HUES48 (cell line): Measurements from ENCODE around the gene GOLGA3.

Source experiments
- H3K27ac ChIP-seq: one replicate; pipeline ENCODE4 v1.7.0; 2013; ENCODE audit warnings: low read depth, low read length, inconsistent platforms
- H3K27me3 ChIP-seq: 2 replicates; pipeline ENCODE4 v1.6.1; 2013; ENCODE audit warnings: mild to moderate bottlenecking, low read length; ENCODE audit not compliant: control insufficient read depth, insufficient read depth
- H3K36me3 ChIP-seq: 2 replicates; pipeline ENCODE4 v1.6.1; 2013; ENCODE audit warnings: low read length; ENCODE audit not compliant: control insufficient read depth, insufficient read depth
- H3K4me1 ChIP-seq: 2 replicates; pipeline ENCODE4 v1.6.1; 2013; ENCODE audit warnings: mild to moderate bottlenecking, low read length; ENCODE audit not compliant: control insufficient read depth, insufficient read depth
- H3K4me3 ChIP-seq: 2 replicates; pipeline ENCODE4 v1.5.1; 2013; ENCODE audit warnings: mild to moderate bottlenecking, low read depth, low read length
- H3K9ac ChIP-seq: 2 replicates; pipeline ENCODE4 v1.6.1; 2013; ENCODE audit warnings: mild to moderate bottlenecking, low read depth, low read length, moderate library complexity
- H3K9me3 ChIP-seq: 2 replicates; pipeline ENCODE4 v1.6.1; 2013; ENCODE audit warnings: low read length; ENCODE audit not compliant: control insufficient read depth, insufficient read depth

GOLGA3 gene

DNA sequence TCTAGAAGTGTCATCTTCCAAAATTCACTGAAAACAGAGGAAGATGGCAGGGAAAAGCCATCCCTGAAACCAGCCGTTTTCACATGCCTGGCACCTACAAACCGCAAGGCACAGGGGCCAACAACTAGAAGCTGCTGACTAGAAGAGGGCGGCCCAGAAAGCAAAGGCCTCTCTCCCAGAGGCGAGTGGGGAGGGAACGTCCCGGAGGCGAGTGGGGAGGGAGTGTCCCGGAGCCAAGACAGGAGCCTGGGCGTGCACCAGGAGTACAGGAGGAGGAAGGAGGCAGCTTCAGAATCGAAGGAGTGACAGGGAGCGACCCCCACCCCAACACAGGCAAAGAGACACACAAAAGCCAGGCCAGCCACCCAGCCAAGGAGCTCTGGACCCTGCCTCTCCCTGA, 88.0 kb downstream of the GOLGA3 start:
- no peak overlapping the region for H3K4me3 ChIP-seq
- H3K9ac ChIP-seq: no peak overlapping the region
- H3K27ac ChIP-seq: no peak overlapping the region
- no peaks in the 10 kb centered on the region for H3K27me3 ChIP-seq
- H3K4me1 ChIP-seq: no peaks in the 10 kb centered on the region
- peaks cover 96% of the 10 kb centered on the region for H3K36me3 ChIP-seq
- no peaks in the 10 kb centered on the region for H3K9me3 ChIP-seq

DNA sequence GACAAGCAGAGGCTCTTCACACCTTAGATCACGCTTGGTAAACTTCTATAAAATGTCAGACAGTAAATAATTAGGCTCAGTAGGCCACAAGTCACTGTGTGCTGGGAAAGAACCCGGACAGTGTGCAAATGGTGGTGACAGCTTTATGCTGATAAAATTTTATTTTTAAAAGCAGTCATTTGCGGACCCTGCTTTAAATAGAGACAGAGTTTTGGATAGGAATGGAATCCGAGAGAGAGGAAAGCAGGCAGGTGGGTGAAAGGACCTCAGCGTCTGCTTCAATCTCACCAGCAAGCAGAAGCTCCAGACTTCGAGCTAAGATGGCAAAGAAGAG, 88.4 kb downstream of the GOLGA3 start:
- Histone ChIP-seq H3K36me3 (peaks cover 96% of the 10 kb centered on the region), H3K9ac (no peak overlapping the region), H3K27me3 (no peaks in the 10 kb centered on the region), H3K4me3 (no peak overlapping the region), H3K9me3 (no peaks in the 10 kb centered on the region), H3K27ac (no peak overlapping the region), H3K4me1 (no peaks in the 10 kb centered on the region)

DNA sequence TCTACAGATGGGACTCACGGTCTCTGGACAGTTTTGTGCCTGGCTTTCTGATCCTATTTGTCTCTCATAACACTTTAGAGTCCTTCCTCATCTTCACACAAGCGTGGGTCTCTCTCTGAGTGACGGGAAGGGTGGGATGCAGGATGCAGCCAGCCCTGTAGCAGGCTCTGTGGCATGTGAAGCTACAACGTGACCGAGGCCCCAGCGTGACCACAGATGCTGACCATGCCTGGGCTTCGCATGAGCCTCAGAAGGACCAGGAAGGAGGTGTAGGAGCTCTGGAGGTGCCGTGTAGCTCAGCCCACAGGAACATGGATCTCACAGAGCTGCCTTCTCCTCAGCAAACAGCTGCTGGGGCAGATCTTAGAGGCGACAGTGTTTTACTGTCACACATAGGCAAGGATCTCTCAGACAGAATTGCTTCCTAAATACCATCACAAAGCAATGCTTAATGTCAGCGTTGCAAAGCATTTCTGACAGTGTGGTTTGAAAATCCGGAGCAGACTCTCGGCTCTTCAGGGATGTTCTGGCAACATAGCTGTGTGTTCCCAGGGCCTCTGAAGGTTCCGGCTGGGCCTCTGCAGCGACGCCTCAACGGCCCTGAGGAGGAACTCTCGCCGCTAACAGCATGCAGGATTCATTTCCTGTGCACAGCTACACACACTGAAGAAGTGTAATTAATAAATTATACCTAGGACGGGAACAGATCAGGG, 88.9 kb downstream of the GOLGA3 start:
- no peaks in the 10 kb centered on the region for H3K27me3 ChIP-seq
- no peaks in the 10 kb centered on the region for H3K4me1 ChIP-seq
- no peak overlapping the region for H3K4me3 ChIP-seq
- no peak overlapping the region for H3K27ac ChIP-seq
- no peak overlapping the region for H3K9ac ChIP-seq
- peaks cover 96% of the 10 kb centered on the region for H3K36me3 ChIP-seq
- no peaks in the 10 kb centered on the region for H3K9me3 ChIP-seq

DNA sequence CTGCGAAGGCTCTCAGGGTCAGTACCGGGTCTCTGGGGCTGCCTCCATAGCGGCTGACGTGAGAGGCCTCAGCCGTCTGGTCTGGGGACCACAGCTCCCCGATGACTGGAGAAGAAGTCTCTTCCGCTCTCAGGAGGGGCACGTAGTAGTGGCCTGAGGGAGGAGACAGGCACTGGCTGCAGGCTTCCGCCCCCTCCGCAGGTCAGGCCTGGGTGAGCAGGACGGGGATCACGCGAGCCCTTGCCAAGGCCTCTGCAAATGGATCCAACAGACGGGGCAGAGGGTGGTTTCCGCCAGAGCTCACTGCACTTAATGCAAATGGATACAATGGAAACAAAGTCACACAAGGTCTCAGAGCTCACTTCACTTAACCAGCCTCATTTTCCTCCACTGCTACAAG, 91.8 kb downstream of the GOLGA3 start:
- peaks cover 98% of the 10 kb centered on the region for H3K36me3 ChIP-seq
- no peak overlapping the region for H3K9ac ChIP-seq
- no peak overlapping the region for H3K27ac ChIP-seq
- no peaks in the 10 kb centered on the region for H3K27me3 ChIP-seq
- H3K9me3 ChIP-seq: no peaks in the 10 kb centered on the region
- H3K4me3 ChIP-seq: no peak overlapping the region
- H3K4me1 ChIP-seq: no peaks in the 10 kb centered on the region

DNA sequence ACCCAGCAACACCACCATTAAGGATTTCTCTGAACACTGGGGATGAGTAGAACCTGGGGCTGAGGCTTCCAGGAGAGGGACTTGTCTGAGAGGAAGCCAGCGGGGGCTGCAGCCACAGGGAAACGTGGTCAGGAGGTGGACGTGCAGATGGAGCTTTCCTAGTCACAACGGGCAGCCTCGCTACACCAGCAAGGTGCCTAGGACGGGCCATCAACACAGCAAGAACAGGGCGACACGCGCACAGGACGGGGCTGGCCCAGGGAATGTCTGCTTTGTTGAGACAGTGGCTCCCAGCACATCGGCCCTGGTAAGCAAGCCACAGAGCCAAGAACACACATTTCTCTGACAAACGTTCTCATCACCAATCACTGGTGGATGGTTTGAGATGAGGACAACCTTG, 92.3 kb downstream of the GOLGA3 start:
- Histone ChIP-seq H3K4me1 (no peaks in the 10 kb centered on the region), H3K4me3 (no peak overlapping the region), H3K9me3 (no peaks in the 10 kb centered on the region), H3K27ac (no peak overlapping the region), H3K27me3 (no peaks in the 10 kb centered on the region), H3K36me3 (peaks cover 98% of the 10 kb centered on the region), H3K9ac (no peak overlapping the region)

DNA sequence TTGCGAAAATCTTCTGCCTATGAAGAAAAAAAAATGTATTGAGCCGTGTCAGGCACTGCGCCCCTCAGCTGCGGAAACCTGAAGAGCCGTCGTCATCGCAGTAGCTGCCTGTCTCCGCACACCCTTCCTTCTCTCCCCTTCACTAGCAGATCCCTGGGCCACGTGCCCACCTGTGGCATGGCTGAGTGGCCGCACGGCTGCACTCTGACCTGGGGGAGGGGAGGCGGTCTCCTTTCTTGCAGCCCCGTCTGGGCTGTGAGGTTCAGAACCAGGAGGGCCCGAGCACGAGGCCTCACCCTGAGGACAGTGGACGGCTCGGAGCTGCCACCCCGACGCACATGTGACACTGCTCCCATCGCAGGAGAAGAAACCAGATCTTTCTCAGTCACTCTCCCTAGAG, 93.2 kb downstream of the GOLGA3 start:
- no peaks in the 10 kb centered on the region for H3K4me1 ChIP-seq
- H3K27ac ChIP-seq: no peak overlapping the region
- H3K4me3 ChIP-seq: no peak overlapping the region
- no peaks in the 10 kb centered on the region for H3K27me3 ChIP-seq
- H3K36me3 ChIP-seq: peaks cover 98% of the 10 kb centered on the region
- H3K9ac ChIP-seq: no peak overlapping the region
- H3K9me3 ChIP-seq: no peaks in the 10 kb centered on the region

DNA sequence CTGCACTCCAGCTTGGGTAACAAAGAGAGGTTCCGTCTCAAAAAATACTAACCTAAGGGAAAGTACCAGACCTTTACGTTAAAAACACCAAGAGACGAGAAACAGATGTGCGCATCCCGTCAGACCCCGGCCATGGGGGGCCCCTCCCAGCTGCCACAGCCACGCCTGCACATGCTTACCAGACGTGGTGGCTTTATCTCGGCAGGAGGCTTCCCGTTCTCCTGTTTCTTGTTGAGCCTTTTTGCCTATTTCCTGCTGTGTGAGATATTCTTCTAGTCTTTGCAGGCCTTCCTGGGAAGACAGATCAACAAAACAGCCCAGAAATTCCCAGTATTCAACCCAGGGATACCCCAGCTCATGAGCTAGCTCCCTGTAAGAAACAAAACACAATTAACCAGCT, 94.5 kb downstream of the GOLGA3 start:
- Histone ChIP-seq H3K36me3 (peaks cover 95% of the 10 kb centered on the region), H3K27ac (no peak overlapping the region), H3K9me3 (peaks cover 5% of the 10 kb centered on the region; the same call in 1 of the 2 replicates), H3K4me1 (no peaks in the 10 kb centered on the region), H3K27me3 (no peaks in the 10 kb centered on the region), H3K4me3 (no peak overlapping the region), H3K9ac (no peak overlapping the region)

DNA sequence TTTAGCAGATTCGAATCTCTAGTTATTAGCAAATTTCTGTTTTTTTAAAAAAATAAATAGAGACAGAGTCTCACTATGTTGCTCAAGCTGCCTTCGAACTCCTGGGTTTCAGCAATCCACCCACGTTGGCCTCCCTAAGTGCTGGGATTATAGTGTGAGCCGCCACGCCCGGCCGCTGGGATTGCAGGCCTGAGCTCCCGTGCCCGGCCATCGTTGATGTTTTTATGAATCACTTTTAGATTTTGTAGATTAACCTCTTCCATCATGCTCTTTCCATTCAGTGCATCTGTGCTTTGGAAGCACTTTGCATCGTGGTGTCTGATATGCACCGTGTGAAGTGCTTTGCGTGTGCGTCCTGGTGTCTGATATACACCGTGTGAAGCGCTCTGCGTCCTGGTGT, 97.1 kb downstream of the GOLGA3 start:
- H3K36me3 ChIP-seq: peaks cover 97% of the 10 kb centered on the region

DNA sequence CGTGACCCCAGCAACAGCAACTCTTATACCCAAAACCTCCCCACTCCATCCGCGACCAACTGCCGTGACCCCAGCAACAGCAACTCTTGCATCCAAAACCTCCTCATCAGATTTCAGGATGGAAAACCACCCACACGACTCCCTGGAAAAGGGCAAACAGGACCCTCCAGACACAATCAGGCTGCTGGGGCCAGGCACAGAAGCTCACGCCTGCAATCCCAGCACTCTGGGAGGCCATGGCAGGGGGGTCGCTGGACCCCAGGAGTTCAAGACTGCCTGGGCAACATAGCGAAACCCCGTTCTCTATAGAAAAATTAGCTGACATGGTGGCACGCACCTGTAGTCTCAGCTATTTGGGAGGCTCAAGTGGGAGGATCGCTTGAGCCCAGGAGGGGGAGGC, 98.3 kb downstream of the GOLGA3 start:
- no peaks in the 10 kb centered on the region for H3K4me1 ChIP-seq
- H3K27ac ChIP-seq: no peak overlapping the region
- no peak overlapping the region for H3K4me3 ChIP-seq
- H3K9me3 ChIP-seq: peaks cover 5% of the 10 kb centered on the region; the same call in 1 of the 2 replicates
- peaks cover 97% of the 10 kb centered on the region for H3K36me3 ChIP-seq
- H3K9ac ChIP-seq: no peak overlapping the region
- H3K27me3 ChIP-seq: no peaks in the 10 kb centered on the region

More for the DNA sequence above, 97.1 kb downstream of the GOLGA3 start:
- H3K27ac ChIP-seq: no peak overlapping the region
- no peak overlapping the region for H3K4me3 ChIP-seq
- peaks cover 5% of the 10 kb centered on the region; the same call in 1 of the 2 replicates for H3K9me3 ChIP-seq
- no peaks in the 10 kb centered on the region for H3K27me3 ChIP-seq
- H3K4me1 ChIP-seq: no peaks in the 10 kb centered on the region
- no peak overlapping the region for H3K9ac ChIP-seq

DNA sequence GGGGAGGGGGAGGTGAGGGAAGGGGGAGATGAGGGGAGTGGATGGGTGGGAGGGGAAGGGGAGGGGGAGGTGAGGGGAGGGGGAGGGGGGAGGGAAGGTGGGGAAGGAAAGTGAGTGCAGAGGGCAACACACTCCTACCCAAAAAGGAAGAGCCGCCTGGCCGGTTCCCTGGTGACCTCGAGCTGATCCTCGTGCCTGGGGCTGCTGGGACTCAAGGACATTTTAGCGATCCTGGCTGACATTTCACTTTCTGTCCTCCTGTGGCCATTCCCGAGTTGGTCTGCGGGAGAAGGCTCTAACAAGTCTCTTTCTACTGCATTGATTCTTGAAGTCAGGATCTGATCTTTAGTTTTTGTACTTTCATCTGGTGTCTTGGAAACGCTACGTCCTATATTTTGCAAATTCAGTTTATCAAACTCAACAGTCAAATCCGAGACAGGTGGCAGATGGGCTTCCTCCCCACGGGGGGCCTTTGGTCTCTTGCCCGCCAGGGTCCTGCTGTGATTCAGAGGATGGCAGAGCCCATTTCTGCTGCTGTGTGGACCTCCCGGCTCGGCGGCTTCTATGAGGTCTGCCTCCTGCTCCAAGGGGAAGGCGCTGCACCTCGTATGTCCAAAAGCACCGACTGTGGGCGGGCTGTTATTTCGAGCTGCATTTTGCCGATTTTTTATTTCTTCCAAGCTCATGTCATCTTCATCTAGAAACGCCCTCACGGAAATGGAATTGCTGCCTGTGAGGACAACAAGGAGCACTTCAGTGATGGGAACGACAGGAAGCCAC, 98.9 kb downstream of the GOLGA3 start:
- H3K4me3 ChIP-seq: no peak overlapping the region
- no peak overlapping the region for H3K27ac ChIP-seq
- H3K27me3 ChIP-seq: no peaks in the 10 kb centered on the region
- no peak overlapping the region for H3K9ac ChIP-seq
- no peaks in the 10 kb centered on the region for H3K4me1 ChIP-seq
- peaks cover 97% of the 10 kb centered on the region for H3K36me3 ChIP-seq
- peaks cover 5% of the 10 kb centered on the region; the same call in 1 of the 2 replicates for H3K9me3 ChIP-seq

DNA sequence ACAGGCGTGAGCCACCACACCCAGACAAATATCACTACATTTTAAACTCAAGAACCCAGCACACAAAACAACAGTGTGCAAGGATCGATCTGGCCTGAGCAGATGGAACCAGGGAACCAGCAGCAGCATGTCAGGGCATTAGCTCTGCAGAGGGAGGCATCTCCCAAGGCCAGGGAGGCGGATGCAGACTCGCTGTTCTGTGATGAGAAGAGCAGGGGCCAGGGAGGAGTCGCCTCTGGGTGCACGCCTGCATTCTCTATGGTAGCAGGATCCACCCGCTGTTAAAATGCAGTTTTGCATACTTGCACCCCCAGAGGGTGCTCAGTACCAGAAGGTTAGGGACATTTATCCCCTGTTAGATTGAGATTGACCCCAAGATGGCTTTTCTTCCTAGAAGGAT, 100.2 kb downstream of the GOLGA3 start:
- H3K36me3 ChIP-seq: peaks cover 97% of the 10 kb centered on the region
- no peaks in the 10 kb centered on the region for H3K4me1 ChIP-seq
- no peak overlapping the region for H3K9ac ChIP-seq
- peaks cover 5% of the 10 kb centered on the region; the same call in 1 of the 2 replicates for H3K9me3 ChIP-seq
- H3K27ac ChIP-seq: no peak overlapping the region
- H3K4me3 ChIP-seq: no peak overlapping the region
- no peaks in the 10 kb centered on the region for H3K27me3 ChIP-seq
